ENCODE results near the gene DRG2. TPM values are rescaled to one million over a fixed set of nuclear protein-coding genes. Genes with fewer than 3 reads are reported as not detected.

DRG2 gene
- total and polyA plus RNA-seq, 10 of the 15 experiments (the other 5 are each of a cell fraction or from before 2014, with no cell fraction given) = 9.1 to 64.8 (median 45.7) TPM

- no peak overlapping the region for H2AFZ ChIP-seq (ENCODE audit: control insufficient read depth, low read depth, low read length)
- ChIA-PET SMC1A (ENCODE audit: uncharacterized antibody, unreplicated experiment) (no interaction called here), CTCF (interaction anchor here (0.7 kb wide), 1 partner anchor 53 kb away, joined by 3 read pairs; no protein-coding TSS in a partner anchor), RAD21 (ENCODE audit: unreplicated experiment) (no interaction called here), POLR2A (interaction anchor here (0.6 kb wide), 1 partner anchor 57 kb away, joined by 3 read pairs; no protein-coding TSS in a partner anchor)
- H3K4me1 ChIP-seq (ENCODE audit: control insufficient read depth, insufficient read depth, low read length) = no peaks in the 10 kb centered on the region
- DNase-seq (ENCODE audit: low read depth, low spot score) = no peak
- 64% methylated on average over 4 of the region's 4 CpGs for WGBS (ENCODE audit: insufficient coverage, insufficient replicate concordance, low lambda C conversion rate, missing lambda C conversion rate)
- H3K4me2 ChIP-seq (ENCODE audit: control insufficient read depth, insufficient read depth) = no peak overlapping the region
- no peak for ATAC-seq
- intact Hi-C loops (cut with micrococcal nuclease; ENCODE audit: unreplicated experiment) (no loop called here), in situ Hi-C loops (cut with MboI) (no loop called here)
- H4K20me1 ChIP-seq (ENCODE audit: control insufficient read depth, insufficient read depth) = no peaks in the 10 kb centered on the region
- H3K79me2 ChIP-seq (ENCODE audit: control insufficient read depth, insufficient read depth, low read length) = no peaks in the 10 kb centered on the region
- H3K9me3 ChIP-seq (replicated peaks; ENCODE audit: control insufficient read depth, insufficient read depth, low read length) = no peaks in the 10 kb centered on the region
- no peaks in the 10 kb centered on the region for H3K27me3 ChIP-seq (replicated peaks in 1 of 2; ENCODE audit: control insufficient read depth in 2 of 2, insufficient read depth in 2 of 2, low read length in 1 of 2)
- no peak overlapping the region for H3K9ac ChIP-seq (ENCODE audit: control insufficient read depth, insufficient read depth, low read length)
- FAIRE-seq = no peak
- H3K4me3 ChIP-seq = no peak overlapping the region
- no TSS peak for BruUV-seq (replicated peaks)
- no peaks in the 10 kb centered on the region for H3K36me3 ChIP-seq (ENCODE audit: control insufficient read depth in 2 of 2, insufficient read depth in 2 of 2, low read length in 1 of 2)
- no peak overlapping the region for H3K27ac ChIP-seq (ENCODE audit: control insufficient read depth, insufficient read depth)
- TF ChIP-seq NR2C2 (IDR thresholded peaks at IDR 0.05; ENCODE audit: borderline replicate concordance, control insufficient read depth, insufficient read length, low read depth) (no peak), ATF7 (IDR thresholded peaks at IDR 0.05; ENCODE audit: low read depth) (no peak), KLF5 (IDR thresholded peaks at IDR 0.05; ENCODE audit: partially characterized antibody) (no peak), ZNF592 (IDR thresholded peaks at IDR 0.05) (no peak), ZBTB33 (IDR thresholded peaks at IDR 0.05) (no peak), IKZF2 (IDR thresholded peaks at IDR 0.05) (no peak), RELB (IDR thresholded peaks at IDR 0.05; ENCODE audit: low read depth) (no peak), POLR2AphosphoS2 (IDR thresholded peaks at IDR 0.05; ENCODE audit: low read depth, low read length) (no peak), EP300 (IDR thresholded peaks at IDR 0.05; ENCODE audit: borderline replicate concordance in 1 of 2, control insufficient read depth in 1 of 2, low read depth in 2 of 2, low read length in 2 of 2) (no peak), NR2F1 (conservative IDR thresholded peaks at IDR 0.05) (no peak), ZNF274 (IDR thresholded peaks at IDR 0.05; ENCODE audit: insufficient read depth, insufficient read length) (no peak), MYC (IDR thresholded peaks at IDR 0.05; ENCODE audit: insufficient read depth, insufficient read length, insufficient replicate concordance, low read length, severe bottlenecking) (no peak), USF1 (IDR thresholded peaks at IDR 0.05; ENCODE audit: borderline replicate concordance, extremely low read length, insufficient read depth, low read depth, low read length) (no peak)
Observed at GRCh38 chr17:18079543-18079942, 8.2 kb upstream of the DRG2 start.
